Muscle layer of duodenum (tissue), 2 donors: ENCODE measurements around the gene KRTAP10-11.

ENCODE experiments used
- H3K27ac ChIP-seq: one replicate; pipeline ENCODE4 v1.7.0; 2013; ENCODE audit warnings: mild to moderate bottlenecking, low read length
- H3K27me3 ChIP-seq: one replicate; pipeline ENCODE4 v1.7.0; 2013; ENCODE audit warnings: low read depth, mild to moderate bottlenecking, control low read depth, low read length
- H3K36me3 ChIP-seq, 2 donors: one replicate each; pipeline ENCODE4 v1.7.0; 2013; ENCODE audit warnings: low read length in 2 of 2, control low read depth in 1 of 2, mild to moderate bottlenecking in 1 of 2; ENCODE audit not compliant: insufficient read depth in 2 of 2, control insufficient read depth in 1 of 2
- H3K4me1 ChIP-seq, 2 donors: one replicate each; pipeline ENCODE4 v1.7.0; 2013; ENCODE audit warnings: low read length in 2 of 2, mild to moderate bottlenecking in 2 of 2, control low read depth in 1 of 2, moderate library complexity in 1 of 2; ENCODE audit not compliant: insufficient read depth in 2 of 2, control insufficient read depth in 1 of 2
- H3K4me3 ChIP-seq, 2 donors: one replicate each; pipeline ENCODE4 v1.7.0; 2013; ENCODE audit warnings: low read length in 2 of 2, low read depth in 1 of 2, mild to moderate bottlenecking in 1 of 2
- H3K9me3 ChIP-seq, 2 donors: one replicate each; pipeline ENCODE4 v1.7.0; 2013; ENCODE audit warnings: low read length in 2 of 2, control low read depth in 1 of 2, mild to moderate bottlenecking in 1 of 2; ENCODE audit not compliant: control insufficient read depth in 1 of 2
- donor health status: healthy.

Gene KRTAP10-11

DNA sequence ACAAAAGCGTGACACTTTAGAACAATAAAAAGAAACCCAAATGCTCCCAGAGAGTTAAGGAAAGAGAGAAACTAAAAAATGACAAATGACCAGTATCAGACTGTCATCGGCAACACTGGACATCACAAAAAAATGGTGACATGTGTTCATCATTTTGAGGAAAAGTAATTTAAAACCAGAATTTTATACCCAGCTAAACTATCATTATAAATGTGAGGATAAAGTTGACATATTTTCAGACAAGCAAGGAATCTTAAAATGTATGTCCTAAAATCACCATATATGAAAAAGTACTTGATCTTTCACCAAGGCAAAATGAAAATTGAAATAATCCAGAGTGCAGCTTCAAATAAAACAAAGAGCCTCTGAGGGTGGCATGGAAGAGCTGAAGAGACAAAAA, 1.3 kb upstream of the KRTAP10-11 start:
- Histone ChIP-seq H3K9me3 (peaks cover 17 to 27% of the 10 kb centered on the region in 2 donors), H3K27me3 (no peaks in the 10 kb centered on the region), H3K36me3 (no peaks in the 10 kb centered on the region), H3K4me1 (no peaks in the 10 kb centered on the region), H3K27ac (no peak overlapping the region), H3K4me3 (no peak overlapping the region)

DNA sequence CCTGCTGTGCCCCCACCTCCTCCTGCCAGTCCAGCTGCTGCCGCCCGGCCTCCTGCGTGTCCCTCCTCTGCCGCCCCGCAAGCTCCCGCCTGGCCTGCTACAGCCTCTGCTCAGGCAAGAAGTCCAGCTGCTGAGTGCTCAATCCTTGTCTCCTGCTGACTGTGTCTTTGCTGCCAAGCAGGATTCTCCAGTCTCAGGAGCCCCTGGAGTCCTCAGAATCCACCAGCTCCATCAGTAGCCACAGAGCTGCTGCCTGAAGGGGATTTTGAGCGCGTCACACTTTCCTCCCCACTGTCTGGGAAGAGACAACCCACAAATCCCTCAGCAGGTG, 973 bp downstream of the KRTAP10-11 start:
- Histone ChIP-seq H3K27ac (no peak overlapping the region), H3K36me3 (no peaks in the 10 kb centered on the region), H3K4me3 (no peak overlapping the region), H3K27me3 (no peaks in the 10 kb centered on the region), H3K4me1 (no peaks in the 10 kb centered on the region), H3K9me3 (peaks cover 6 to 17% of the 10 kb centered on the region in 2 donors)

DNA sequence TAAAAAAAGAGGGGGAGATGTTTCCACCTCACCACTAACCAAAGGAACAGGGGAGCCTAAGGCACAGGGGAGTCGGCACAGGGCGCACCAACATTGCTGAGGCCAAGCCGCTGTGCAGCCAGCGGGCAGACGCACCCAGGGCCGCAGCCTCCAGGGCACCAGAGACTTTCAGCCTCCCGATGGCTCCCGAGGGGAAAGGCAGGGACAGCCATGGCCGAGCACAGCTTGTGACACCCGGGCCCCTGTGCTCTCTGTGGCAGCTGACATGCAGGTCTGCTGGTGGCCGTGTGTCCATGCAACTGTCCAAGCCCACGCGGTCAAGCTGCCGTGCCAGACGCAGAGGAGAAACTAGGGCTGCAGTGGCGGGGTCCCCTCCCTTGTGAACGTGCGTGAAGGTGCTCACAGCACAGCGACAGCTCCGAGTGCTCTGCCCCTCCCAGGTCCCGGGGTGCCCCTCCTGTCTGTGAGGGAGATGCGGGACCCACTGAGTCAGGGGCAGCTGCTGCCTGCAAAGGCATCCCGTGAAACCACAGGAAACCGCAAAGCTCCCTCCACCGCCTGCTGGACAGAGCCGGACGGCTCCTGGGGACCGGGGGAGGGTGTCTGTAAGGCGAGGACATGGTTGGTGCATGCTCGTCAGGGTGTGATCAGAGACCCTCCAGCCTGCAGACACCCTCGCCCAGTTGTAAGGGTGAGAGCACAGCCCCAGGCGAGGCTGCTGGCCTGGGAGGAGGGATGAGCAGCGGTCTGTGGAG, 2.5 kb downstream of the KRTAP10-11 start:
- no peaks in the 10 kb centered on the region for H3K4me1 ChIP-seq

DNA sequence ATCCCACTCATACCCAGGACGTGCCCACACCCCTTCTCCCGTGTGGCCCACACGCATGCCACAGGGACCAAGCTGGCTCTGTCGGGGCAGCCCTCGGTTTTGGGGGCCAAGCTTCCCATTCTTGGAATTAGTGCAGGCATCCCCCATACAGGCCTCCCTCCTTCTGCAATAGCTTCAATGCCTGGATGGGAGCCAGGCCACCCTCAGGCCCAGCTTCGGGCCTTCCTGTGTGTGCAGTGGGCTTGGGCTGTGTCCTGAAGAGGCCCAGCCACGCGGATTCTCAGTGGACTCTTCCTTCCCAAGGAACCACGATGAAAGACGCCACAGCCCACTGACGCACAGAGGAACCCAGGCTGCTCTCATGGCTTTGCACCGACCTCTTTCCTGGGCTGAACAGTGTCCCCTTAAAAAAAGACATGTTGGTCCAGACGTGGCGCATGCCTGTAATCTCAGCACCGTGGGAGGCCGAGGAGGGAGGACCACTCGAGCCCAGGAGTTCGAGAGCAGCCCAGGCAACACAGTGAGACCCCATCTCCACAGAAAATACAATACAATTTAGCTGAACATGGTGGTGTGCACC, 3.4 kb downstream of the KRTAP10-11 start:
- H3K27ac ChIP-seq: no peak overlapping the region
- H3K9me3 ChIP-seq: peaks cover 0 to 10% of the 10 kb centered on the region in 2 donors
- no peaks in the 10 kb centered on the region for H3K27me3 ChIP-seq
- no peaks in the 10 kb centered on the region for H3K36me3 ChIP-seq
- H3K4me3 ChIP-seq: no peak overlapping the region
- H3K4me1 ChIP-seq: no peaks in the 10 kb centered on the region

More for the DNA sequence above, 2.5 kb downstream of the KRTAP10-11 start:
- Histone ChIP-seq H3K9me3 (peaks cover 6 to 16% of the 10 kb centered on the region in 2 donors), H3K4me3 (no peak overlapping the region), H3K27ac (no peak overlapping the region), H3K36me3 (no peaks in the 10 kb centered on the region), H3K27me3 (no peaks in the 10 kb centered on the region)

DNA sequence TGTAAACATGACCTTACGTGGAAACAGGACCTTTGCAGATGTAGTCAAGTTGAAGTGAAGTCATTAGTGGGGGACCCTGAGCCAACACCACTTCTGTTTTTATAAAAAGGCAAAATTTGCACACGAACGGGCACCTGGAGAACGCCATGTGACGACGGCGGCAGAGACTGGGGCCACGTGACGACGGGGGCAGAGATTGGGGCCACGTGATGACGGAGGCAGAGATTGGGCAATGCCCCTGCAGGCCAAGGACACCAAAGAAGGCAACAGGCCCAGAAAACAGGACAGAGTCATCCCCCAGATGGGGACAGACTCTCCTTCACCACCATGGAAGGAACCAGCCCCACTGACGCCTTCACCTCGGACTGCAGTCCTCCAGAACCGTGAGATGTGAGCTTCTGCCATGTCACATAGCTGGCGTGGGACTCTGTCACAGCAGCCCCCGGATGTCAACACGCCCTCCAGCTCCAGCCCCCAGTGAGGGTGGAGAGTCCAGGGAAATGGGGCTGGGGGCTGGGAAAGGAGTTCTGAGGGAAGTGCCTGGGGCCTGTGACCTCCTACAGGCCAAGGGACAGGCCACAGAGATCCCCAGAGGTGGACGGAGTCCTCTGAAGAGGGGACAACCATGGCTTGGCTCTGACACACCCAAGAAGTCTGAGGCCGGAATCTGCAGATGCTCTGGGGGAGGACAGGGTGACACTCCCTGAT, 4.2 kb downstream of the KRTAP10-11 start:
- no peak overlapping the region for H3K27ac ChIP-seq
- H3K27me3 ChIP-seq: no peaks in the 10 kb centered on the region
- no peaks in the 10 kb centered on the region for H3K36me3 ChIP-seq
- no peaks in the 10 kb centered on the region for H3K4me1 ChIP-seq
- H3K9me3 ChIP-seq: peaks cover 0 to 3% of the 10 kb centered on the region in 2 donors
- H3K4me3 ChIP-seq: no peak overlapping the region

DNA sequence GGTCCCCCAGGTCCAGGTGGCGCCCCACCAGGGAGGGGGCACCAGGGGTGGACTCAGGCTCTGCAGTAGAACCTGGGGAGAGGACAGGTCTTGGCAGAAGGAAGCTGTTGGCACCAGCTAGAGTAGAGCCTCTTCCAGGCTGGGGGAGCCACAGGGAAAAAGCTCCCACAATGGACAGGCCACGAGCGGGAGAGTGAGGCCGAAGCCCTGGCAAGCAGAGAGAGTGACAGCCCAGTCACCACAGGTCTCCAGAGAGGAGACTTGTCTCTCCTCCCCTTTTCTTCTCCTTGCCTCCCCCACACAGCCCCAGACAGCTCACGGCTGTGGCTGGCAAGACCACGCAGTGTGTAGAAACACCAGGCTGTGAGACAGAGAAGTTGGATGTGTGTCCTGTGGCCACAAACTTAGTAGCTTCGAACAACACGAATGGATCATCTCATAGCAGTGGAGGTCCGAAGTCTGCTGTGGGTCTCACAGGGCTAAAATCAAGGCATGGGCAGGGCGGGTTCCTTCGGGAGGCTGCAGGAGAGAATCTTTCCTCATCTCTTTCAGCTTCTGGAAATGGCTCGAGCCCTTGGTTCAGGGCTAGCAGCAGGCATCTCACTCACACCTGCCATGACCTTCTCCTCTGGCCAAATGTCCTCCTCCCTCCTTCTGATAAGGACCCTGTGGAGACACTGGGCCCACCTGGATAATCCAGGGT, 4.9 kb downstream of the KRTAP10-11 start:
- H3K27ac ChIP-seq: no peak overlapping the region
- no peaks in the 10 kb centered on the region for H3K27me3 ChIP-seq
- H3K9me3 ChIP-seq: peaks cover 0 to 9% of the 10 kb centered on the region in 2 donors

DNA sequence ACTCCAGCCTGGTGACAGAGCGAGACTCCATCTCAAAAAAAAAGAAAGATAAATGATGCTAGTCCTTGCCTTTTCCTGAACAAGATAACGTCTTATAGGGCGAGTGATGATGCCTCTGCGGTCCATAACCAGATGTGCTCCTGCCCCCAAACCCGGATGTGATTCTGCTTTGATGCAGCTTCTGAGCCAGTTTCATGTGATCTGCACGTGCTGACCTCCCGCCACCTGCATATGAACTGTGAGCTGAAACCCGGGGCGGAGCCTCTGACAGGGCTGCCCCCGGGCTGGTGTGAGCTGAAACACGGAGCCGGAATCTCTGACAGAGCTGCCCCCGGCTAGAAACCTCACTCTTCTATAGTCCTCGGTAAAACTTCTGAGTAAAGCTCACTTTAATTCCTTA, 6.9 kb downstream of the KRTAP10-11 start:
- Histone ChIP-seq H3K36me3 (no peaks in the 10 kb centered on the region), H3K9me3 (peaks cover 0 to 19% of the 10 kb centered on the region in 2 donors), H3K27ac (no peak overlapping the region), H3K27me3 (no peaks in the 10 kb centered on the region), H3K4me1 (no peaks in the 10 kb centered on the region), H3K4me3 (no peak overlapping the region)

More for the DNA sequence above, 4.9 kb downstream of the KRTAP10-11 start:
- Histone ChIP-seq H3K4me1 (no peaks in the 10 kb centered on the region), H3K36me3 (no peaks in the 10 kb centered on the region), H3K4me3 (no peak overlapping the region)

DNA sequence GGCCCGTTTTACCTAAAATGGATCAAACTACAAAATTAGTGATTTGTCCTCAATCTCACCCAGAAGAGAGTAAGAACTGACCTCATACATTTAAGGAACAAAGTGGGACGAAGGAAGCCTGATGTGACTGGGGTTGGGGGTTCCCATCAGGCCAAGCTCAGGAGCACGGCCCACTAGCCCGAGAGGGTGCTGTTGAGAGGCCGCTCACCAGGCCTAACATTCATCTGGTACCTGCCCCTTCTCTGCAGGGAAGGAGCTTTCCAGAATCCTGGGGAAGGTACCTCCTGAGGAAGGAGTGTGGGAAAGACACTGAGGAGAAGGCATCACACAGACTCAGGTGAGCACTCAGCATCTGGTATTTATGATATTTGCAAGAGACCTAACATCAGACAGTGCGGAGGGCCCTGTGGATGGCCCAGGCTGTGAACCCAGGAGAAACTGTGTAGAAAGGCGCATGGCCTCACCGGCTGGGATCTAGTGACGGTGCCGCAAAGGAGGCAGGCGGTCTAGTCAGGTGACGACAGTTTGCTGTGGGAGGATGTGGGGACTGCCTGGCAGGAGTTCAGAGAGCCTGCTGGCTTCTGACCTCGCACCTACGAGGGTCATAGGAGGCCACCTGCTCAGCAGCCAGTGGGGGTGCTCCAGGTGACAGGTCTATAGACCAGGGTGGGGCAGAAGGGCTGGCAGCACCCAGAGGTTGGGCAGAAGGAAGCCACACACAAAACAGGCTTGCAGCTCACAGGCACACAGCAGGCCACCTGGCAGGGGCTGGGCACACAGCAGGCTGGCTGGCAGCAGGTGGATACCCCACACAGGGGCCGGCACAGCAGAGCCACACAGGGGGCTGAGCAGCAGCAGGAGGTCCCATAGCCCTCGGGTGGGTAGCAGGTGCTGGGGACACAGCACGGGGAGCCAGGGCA, 7.7 kb downstream of the KRTAP10-11 start:
- H3K4me3 ChIP-seq: no peak overlapping the region
- no peaks in the 10 kb centered on the region for H3K36me3 ChIP-seq
- H3K27ac ChIP-seq: no peak overlapping the region
- H3K9me3 ChIP-seq: peaks cover 0 to 19% of the 10 kb centered on the region in 2 donors
- H3K4me1 ChIP-seq: no peaks in the 10 kb centered on the region
- H3K27me3 ChIP-seq: no peaks in the 10 kb centered on the region

DNA sequence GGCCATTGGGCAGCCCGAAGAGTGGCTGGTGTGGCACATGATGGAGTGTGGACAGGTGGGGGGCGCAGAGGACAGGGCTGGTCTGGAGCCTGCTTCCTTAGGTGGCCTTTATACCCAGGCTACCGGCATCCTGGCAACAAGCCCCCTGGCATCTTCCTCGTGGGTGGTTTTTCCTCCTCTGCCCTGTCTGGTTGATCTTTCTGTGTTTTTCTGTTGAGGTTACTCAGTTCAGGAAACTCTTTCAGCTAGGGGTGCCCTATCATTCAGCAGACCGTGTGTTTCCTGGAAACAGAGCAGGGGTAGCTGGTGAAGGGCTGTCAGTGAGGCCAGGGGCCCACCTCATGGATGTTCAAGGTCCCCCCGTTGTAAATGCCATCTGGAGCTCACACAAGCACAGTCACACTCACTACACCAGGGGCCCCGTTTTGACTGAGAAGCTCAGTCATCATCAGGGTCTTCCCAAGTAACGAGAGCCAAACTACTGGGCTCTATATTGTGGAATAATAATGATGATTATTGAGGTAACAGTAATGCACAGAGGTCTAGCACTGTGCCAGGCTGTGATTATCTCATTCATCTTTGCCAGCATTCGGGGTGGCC, 8.5 kb downstream of the KRTAP10-11 start, which contains the start of gene KRTAP12-4:
TSS of gene KRTAP12-4 (minus strand) at position 84 of the 600 bp plus-strand sequence. CDS start at position 39, 45 bp downstream.
- H3K27me3 ChIP-seq: no peaks in the 10 kb centered on the region
- H3K27ac ChIP-seq: no peak within 1 kb of the TSS
- no peaks in the 10 kb centered on the region for H3K36me3 ChIP-seq
- H3K4me1 ChIP-seq: no peaks in the 10 kb centered on the region
- no peak within 1 kb of the TSS for H3K4me3 ChIP-seq
- peaks cover 0 to 19% of the 10 kb centered on the region in 2 donors for H3K9me3 ChIP-seq

DNA sequence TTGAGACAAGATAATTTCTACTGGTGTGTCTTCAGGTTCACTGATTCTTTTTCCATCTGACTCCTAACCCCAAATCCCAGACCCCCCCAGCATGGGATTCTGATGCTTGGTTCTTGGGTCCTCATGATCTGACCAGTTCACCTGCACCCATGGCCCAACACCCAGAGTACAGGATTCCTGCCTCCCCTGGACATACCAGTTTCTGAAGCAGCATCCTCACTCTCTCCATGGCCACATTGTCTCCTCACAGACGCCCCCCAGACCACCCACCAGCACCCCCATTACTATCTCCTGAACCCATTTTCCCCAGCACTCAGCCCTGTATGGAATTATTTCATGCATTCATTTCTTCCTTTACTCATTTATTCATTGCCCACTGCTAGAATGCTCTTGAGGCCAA, 10.7 kb downstream of the KRTAP10-11 start:
- Histone ChIP-seq H3K9me3 (peaks cover 0 to 20% of the 10 kb centered on the region in 2 donors), H3K27ac (no peak overlapping the region), H3K36me3 (no peaks in the 10 kb centered on the region), H3K27me3 (no peaks in the 10 kb centered on the region), H3K4me3 (no peak overlapping the region), H3K4me1 (no peaks in the 10 kb centered on the region)
